Fibroblast of pulmonary artery (primary cell): ENCODE data around the gene TIGD3.

Source experiments
- DNase-seq: peaks from one replicate; pipeline ENCODE4 v3.0.0-alpha.2; 2010; ENCODE audit warnings: low read depth
- H3K4me3 ChIP-seq: replicated peaks from 2 replicates; pipeline ENCODE4 v1.5.1; 2011; ENCODE audit warnings: low read depth, mild to moderate bottlenecking, control low read depth, low read length, moderate library complexity
- CTCF ChIP-seq: IDR thresholded peaks from 2 replicates; pipeline ENCODE4 v1.5.1; 2011; ENCODE audit warnings: mild to moderate bottlenecking, control low read depth, low read length, inconsistent platforms; ENCODE audit errors: missing control alignments

Gene TIGD3

DNA sequence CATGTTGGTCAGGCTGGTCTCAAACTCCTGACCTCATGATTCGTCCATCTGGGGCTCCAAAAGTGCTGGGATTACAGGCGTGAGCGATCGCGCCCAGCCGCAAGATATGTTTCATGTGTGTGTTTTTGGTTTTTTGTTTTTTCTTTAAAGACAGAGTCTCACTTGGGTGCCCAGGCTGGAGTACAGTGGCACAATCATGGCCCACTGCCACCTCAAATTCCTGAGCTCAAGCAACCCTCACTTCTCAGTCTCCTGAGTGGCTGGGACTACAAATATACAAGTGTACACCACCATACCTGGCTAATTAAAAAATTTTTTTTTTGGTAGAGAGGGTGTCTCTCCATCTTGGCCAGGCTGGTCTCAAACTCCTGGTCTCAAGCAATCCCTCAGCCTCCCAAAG lies 8.4 kb downstream of the TIGD3 start:
- DNase-seq: no peak
- TF ChIP-seq CTCF: no peak
- no peak overlapping the region for H3K4me3 ChIP-seq

- TF ChIP-seq CTCF: no peak
- DNase-seq: no peak
- H3K4me3 ChIP-seq: no peak overlapping the region
These were observed 9.2 kb downstream of the TIGD3 start for GRCh38 chr11:65363770-65364169.

DNA sequence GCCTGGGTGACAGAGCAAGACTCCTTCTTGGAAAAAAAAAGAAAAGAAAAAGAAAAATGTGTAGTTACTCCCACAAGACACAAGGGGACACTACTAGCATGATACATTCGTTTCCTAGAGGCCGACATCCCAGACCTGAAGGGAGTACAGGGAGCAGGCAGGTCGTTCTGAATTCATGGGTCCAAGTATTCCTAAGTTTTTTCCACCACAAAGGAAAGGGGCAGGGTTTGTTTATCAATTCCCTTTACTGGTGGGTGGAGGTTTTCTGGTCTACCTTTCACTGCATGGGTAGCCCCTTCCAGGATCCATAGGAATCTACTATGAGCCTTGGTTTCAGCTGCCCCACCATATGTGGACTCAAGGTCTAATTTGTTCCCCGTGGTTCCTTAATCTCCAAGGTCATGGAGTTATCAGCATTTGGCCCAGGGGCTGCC lies 11.8 kb downstream of the TIGD3 start:
- DNase-seq: peak; percentile 93
- no peak overlapping the region for H3K4me3 ChIP-seq
- peak; percentile 75 for TF ChIP-seq CTCF

DNA sequence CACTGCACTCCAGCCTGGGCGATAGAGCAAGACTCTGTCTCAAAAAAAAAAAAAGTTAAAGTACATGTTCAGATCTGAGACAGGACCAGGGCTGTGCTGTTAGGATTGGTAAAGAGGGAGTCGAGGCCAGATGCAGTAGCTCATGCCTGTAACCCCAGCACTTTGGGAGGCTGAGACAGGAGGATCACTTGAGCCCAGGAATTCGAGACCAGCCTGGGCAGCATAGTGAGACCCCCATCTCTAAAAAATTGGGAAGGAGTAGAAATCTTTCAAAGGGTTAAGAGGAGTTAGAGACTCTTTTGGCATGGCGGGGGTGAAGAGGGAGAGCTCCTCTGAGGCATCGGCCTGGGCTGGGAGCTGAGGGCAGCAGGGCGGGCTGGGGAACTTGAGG lies 16.1 kb downstream of the TIGD3 start:
- no peak for TF ChIP-seq CTCF
- no peak overlapping the region for H3K4me3 ChIP-seq
- DNase-seq: no peak

DNA sequence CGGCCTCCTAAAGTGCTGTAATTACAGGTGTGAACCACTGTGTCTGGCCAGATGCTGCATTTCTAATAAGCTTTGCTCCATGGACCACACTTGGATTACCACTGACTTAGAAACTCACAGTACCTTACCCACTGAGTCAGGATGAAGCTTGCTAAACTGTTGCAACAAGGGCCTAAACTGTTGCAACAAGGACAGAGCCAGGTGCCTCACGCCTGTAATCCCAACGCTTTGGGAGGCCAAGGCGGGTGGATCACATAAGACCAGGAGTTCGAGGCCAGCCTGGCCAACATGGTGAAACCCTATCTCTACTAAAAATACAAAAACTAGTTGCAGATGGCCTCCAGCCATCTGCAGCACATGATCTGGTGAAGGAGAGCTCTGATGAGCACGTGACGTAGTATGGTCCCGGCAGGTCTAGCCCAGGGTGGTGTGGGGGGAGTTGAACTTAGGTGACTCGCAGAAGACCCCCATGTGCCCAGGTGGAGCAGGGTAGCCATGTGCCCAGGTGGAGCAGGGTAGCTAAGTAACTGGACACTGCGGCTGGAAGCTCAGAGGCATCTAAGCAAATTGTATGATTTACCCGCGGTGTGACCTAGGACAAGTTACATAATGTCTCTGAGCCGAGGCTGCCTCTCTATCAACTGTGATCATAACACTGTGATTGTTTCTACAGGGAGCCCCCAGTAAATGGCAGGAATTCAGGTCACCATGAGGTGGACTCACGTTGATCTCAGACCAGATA lies 19.5 kb downstream of the TIGD3 start:
- no peak for DNase-seq
- TF ChIP-seq CTCF: no peak
- H3K4me3 ChIP-seq: no peak overlapping the region

DNA sequence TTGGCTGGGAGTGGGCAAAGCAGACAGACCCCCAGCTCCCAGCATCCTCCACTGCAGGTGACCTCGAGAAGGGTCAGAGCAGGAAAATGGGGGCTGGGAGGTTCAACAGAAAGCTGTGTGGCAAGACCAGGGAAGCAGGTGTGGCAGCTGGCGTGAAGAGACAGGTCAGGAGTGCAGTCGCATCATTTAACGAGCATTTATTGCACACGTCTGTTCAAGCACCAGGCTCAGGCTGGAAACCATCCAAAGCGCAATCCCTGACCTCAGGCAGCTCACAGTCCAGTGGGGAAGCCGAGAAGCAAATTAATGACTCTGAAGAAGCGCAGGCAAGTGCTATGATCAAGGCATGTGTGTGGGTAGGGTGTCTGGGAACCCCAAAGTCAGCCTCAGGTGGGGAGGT lies 20.5 kb downstream of the TIGD3 start:
- TF ChIP-seq CTCF: no peak
- DNase-seq: no peak
- no peak overlapping the region for H3K4me3 ChIP-seq

- H3K4me3 ChIP-seq: no peak overlapping the region
- TF ChIP-seq CTCF: no peak
- DNase-seq: no peak
These were observed 21.7 kb downstream of the TIGD3 start for GRCh38 chr11:65376138-65376713.
